NCI-H2107 (cell line): ENCODE data around the gene FBXL15.

ENCODE experiments used
- DNase-seq: peaks from one replicate; lab custom pipeline; 2025; lab: John Stamatoyannopoulos, UW

Gene FBXL15

GRCh38 chr10:102420714-102421506 is at the start of gene FBXL15:
Gene FBXL15, plus strand, starts transcription at chr10:102420836. Its CDS starts 294 bp downstream, at chr10:102421130.
- DNase-seq: peak; percentile 90

GRCh38 chr10:102371295-102371694 is 49.3 kb upstream of the FBXL15 start:
- no peak for DNase-seq

GRCh38 chr10:102375250-102375649 is 45.4 kb upstream of the FBXL15 start:
- no peak for DNase-seq

GRCh38 chr10:102375867-102376266 is 44.8 kb upstream of the FBXL15 start:
- DNase-seq: no peak

GRCh38 chr10:102376901-102377300 is 43.7 kb upstream of the FBXL15 start:
- DNase-seq: no peak

GRCh38 chr10:102379383-102379782 is 41.3 kb upstream of the FBXL15 start:
- no peak for DNase-seq

- DNase-seq: no peak
These were observed 38.7 kb upstream of the FBXL15 start for GRCh38 chr10:102381983-102382382.

GRCh38 chr10:102382871-102383270 is 37.8 kb upstream of the FBXL15 start:
- DNase-seq: no peak

GRCh38 chr10:102384053-102384452 is 36.6 kb upstream of the FBXL15 start:
- no peak for DNase-seq

- no peak for DNase-seq
These were observed 35.8 kb upstream of the FBXL15 start for GRCh38 chr10:102384606-102385429.

- no peak for DNase-seq
These were observed 30.7 kb upstream of the FBXL15 start for GRCh38 chr10:102389894-102390293.

- DNase-seq: no peak
These were observed 28.3 kb upstream of the FBXL15 start for GRCh38 chr10:102392306-102392705.

GRCh38 chr10:102393411-102394078 is 27.1 kb upstream of the FBXL15 start:
- no peak for DNase-seq

- DNase-seq: no peak
These were observed 26.4 kb upstream of the FBXL15 start for GRCh38 chr10:102394079-102394800.

- no peak for DNase-seq
These were observed 25.7 kb upstream of the FBXL15 start for GRCh38 chr10:102394801-102395399.

- DNase-seq: peak; percentile 9
These were observed 25.0 kb upstream of the FBXL15 start, which contains the start of gene NFKB2 for GRCh38 chr10:102395400-102396316. Gene NFKB2, plus strand, starts transcription at chr10:102395705. Its CDS starts 255 bp downstream, at chr10:102395960.

GRCh38 chr10:102396317-102396650 is 24.4 kb upstream of the FBXL15 start:
- no peak for DNase-seq

- DNase-seq: no peak
These were observed 23.9 kb upstream of the FBXL15 start for GRCh38 chr10:102396730-102397151.

- no peak for DNase-seq
These were observed 23.1 kb upstream of the FBXL15 start for GRCh38 chr10:102397222-102398171.
